Small intestine (tissue), 7 donors: Measurements from ENCODE around the gene CLRN3. TPM values are rescaled to one million over a fixed set of nuclear protein-coding genes. Genes with fewer than 3 reads are reported as not detected.

Experiments used
- DNase-seq, 2 donors: peaks; one replicate each; pipeline versions ENCODE4 v3.0.0 to v3.0.0-alpha.2; 2013
- FAIRE-seq: peaks from 2 replicates; lab custom pipeline; 2012; peaks lifted over from hg19 to GRCh38; lab: Jason Lieb, UNC
- H3K27ac ChIP-seq, 3 donors: one replicate each; pipeline ENCODE4 v1.5.1; 2013; ENCODE audit warnings: low read length in 2 of 3, mild to moderate bottlenecking in 2 of 3, control low read depth in 1 of 3, inconsistent platforms in 1 of 3, low read depth in 1 of 3, moderate library complexity in 1 of 3
- H3K27me3 ChIP-seq, 3 donors: one replicate each; pipeline ENCODE4 v1.6.1; 2013; ENCODE audit warnings: low read length in 3 of 3, inconsistent platforms in 1 of 3; ENCODE audit not compliant: control insufficient read depth in 3 of 3, insufficient read depth in 3 of 3
- H3K36me3 ChIP-seq, 3 donors: one replicate each; pipeline ENCODE4 v1.6.1; 2013; ENCODE audit warnings: low read length in 3 of 3, inconsistent platforms in 1 of 3, low read depth in 1 of 3, mild to moderate bottlenecking in 1 of 3, moderate library complexity in 1 of 3; ENCODE audit not compliant: control insufficient read depth in 3 of 3, insufficient read depth in 2 of 3
- H3K4me1 ChIP-seq, 3 donors: one replicate each; pipeline ENCODE4 v1.6.1; 2013; ENCODE audit warnings: low read length in 2 of 3, inconsistent platforms in 1 of 3, low read depth in 1 of 3, mild to moderate bottlenecking in 1 of 3, moderate library complexity in 1 of 3; ENCODE audit not compliant: control insufficient read depth in 3 of 3, insufficient read depth in 2 of 3
- H3K4me3 ChIP-seq, 3 donors: one replicate each; pipeline ENCODE4 v1.5.1; 2013; ENCODE audit warnings: low read length in 3 of 3, control low read depth in 1 of 3, inconsistent platforms in 1 of 3, low read depth in 1 of 3, mild to moderate bottlenecking in 1 of 3, moderate library complexity in 1 of 3
- H3K9me3 ChIP-seq, 2 donors: one replicate each; pipeline ENCODE4 v1.6.1; 2013; ENCODE audit warnings: low read depth in 1 of 2, low read length in 1 of 2; ENCODE audit not compliant: control insufficient read depth in 2 of 2, insufficient read depth in 1 of 2
- WGBS, 3 donors: extraction: QIAGEN DNeasy Blood & Tissue Kit; methylation state at CpG; one replicate each; pipeline ENCODE4 v1.1.7; 2013; 5-methylcytosine and 5-hydroxymethylcytosine counted together
- polyA plus RNA-seq, 4 donors: library from polyadenylated mRNA; stranded (reverse) in 3 of 4; unstranded in 1 of 4; fragments of 200-250 nt in 3 of 4; fragments of 120-200 nt in 1 of 4; gene quantifications; one replicate each; pipeline versions ENCODE4 v1.2.1 to v1.2.3, GENCODE V29; 2013
- donor health status: healthy with polysubstance abuse.
- donor health status: control.
- donor health status: control.
- donor health status: Bipolar disorder and iron deficiency.
- donor health status: healthy.

CLRN3 gene
- polyA plus RNA-seq, 4 donors, result 72.0 to 150 (median 93.4) TPM

DNA sequence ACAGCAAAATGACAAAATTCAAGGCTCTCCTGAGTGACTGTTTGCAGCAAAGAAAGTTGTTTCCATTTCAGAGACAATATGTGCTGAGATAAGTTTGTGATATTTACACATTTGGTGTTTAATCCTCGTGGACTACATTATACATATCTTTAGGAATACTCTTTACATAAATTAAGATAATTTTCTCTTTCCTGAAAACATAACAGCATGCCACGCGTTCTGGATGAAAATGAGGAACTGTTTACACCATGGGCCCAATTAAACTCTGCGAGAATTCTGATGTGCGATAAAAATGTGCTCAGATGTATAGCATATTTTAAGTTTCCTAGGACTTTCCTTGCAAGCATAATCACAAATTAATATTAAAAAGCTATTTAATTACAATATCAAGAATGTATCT lies 40.5 kb upstream of the CLRN3 start:
- no peak for FAIRE-seq
- Histone ChIP-seq H3K9me3 (peaks cover 0 to 5% of the 10 kb centered on the region in 2 donors), H3K27ac (no peak overlapping the region), H3K36me3 (peaks cover 0 to 23% (median 2%) of the 10 kb centered on the region in 3 donors), H3K4me3 (no peak overlapping the region), H3K27me3 (no peaks in the 10 kb centered on the region), H3K4me1 (peaks cover 0 to 2% (median 0%) of the 10 kb centered on the region in 3 donors)
- no peak for DNase-seq
- WGBS, 3 donors, result 83 to 90% (median 88%) methylated on average over 5 of the region's 5 CpGs

GRCh38 chr10:127932521-127933270 lies 40.0 kb upstream of the CLRN3 start:
- peaks cover 0 to 23% (median 2%) of the 10 kb centered on the region in 3 donors for H3K36me3 ChIP-seq
- 90 to 95% (median 94%) methylated on average over 15 of the region's 15 CpGs for WGBS, 3 donors
- H3K27me3 ChIP-seq, result no peaks in the 10 kb centered on the region
- no peak overlapping the region for H3K4me3 ChIP-seq
- H3K27ac ChIP-seq, result no peak overlapping the region
- FAIRE-seq, result no peak
- peaks cover 0 to 5% of the 10 kb centered on the region in 2 donors for H3K9me3 ChIP-seq
- DNase-seq, result no peak
- H3K4me1 ChIP-seq, result peaks cover 0 to 2% (median 0%) of the 10 kb centered on the region in 3 donors

- Histone ChIP-seq H3K4me3 (no peak overlapping the region), H3K36me3 (peaks cover 0 to 6% (median 0%) of the 10 kb centered on the region in 3 donors), H3K9me3 (peaks cover 0 to 5% of the 10 kb centered on the region in 2 donors), H3K27ac (peak overlapping the region in 1 of 3 donors; percentile 90), H3K27me3 (no peaks in the 10 kb centered on the region), H3K4me1 (peaks cover 0 to 5% (median 0%) of the 10 kb centered on the region in 3 donors)
- DNase-seq (no peak), FAIRE-seq (no peak)
- 52 to 75% (median 65%) methylated on average over 10 of the region's 10 CpGs for WGBS, 3 donors
Observed at GRCh38 chr10:127928021-127928806, 35.5 kb upstream of the CLRN3 start.

DNA sequence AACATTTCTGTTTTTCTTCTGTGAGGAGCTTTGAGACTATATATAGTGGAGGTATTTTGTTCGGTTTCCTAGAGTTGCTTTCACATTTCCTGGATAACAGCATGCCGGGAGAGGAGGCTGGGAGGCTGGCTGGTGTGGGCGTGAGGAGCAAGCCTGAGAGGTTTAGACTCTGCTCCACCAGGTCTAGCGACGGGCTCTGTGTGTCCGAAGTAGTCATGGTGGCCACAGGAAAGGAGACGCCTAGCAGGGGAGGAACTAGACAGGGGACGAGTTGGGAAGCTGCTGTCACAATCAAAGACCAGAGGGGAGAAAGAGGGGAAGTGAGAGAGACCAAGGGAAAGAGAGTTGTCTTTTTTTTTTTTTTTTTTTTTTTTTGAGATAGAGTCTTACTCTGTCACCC lies 33.7 kb upstream of the CLRN3 start:
- FAIRE-seq (no peak), DNase-seq (no peak)
- Histone ChIP-seq H3K4me1 (peaks cover 7 to 15% (median 10%) of the 10 kb centered on the region in 3 donors), H3K27me3 (no peaks in the 10 kb centered on the region), H3K36me3 (peaks cover 0 to under 1% (median 0%) of the 10 kb centered on the region in 3 donors), H3K9me3 (no peaks in the 10 kb centered on the region), H3K27ac (peak overlapping the region in 1 of 3 donors; percentile 57), H3K4me3 (no peak overlapping the region)
- 70 to 89% (median 83%) methylated on average over 8 of the region's 8 CpGs for WGBS, 3 donors

GRCh38 chr10:127925471-127926207 lies 32.9 kb upstream of the CLRN3 start:
- Histone ChIP-seq H3K4me3 (no peak overlapping the region), H3K27me3 (no peaks in the 10 kb centered on the region), H3K9me3 (no peaks in the 10 kb centered on the region), H3K4me1 (peaks cover 7 to 18% (median 10%) of the 10 kb centered on the region in 3 donors), H3K36me3 (peaks cover 0 to 3% (median 0%) of the 10 kb centered on the region in 3 donors), H3K27ac (peak overlapping the region in 1 of 3 donors; percentile 40)
- 77 to 83% (median 81%) methylated on average over 6 of the region's 6 CpGs for WGBS, 3 donors
- no peak for FAIRE-seq
- DNase-seq, result no peak

DNA sequence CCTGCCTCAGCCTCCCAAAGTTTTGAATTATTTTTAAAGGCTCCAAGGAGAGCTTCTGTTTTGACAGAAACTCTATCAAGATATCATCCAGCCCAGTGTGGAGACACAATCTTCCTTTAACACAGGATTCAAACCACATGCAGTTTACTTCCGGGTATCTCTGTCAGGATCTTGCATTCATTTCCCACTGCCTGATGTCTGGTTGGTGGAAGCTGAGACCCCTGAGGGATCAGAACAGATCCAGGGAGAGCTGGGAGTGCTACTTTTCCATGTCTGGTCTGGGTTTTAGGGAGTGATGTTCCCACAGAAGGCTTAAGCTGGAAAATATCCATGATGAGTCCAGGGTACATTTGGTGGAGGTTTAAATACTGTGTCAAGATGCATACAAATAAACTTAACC lies 30.9 kb upstream of the CLRN3 start:
- Histone ChIP-seq H3K27me3 (no peaks in the 10 kb centered on the region), H3K4me1 (peaks cover 7 to 18% (median 11%) of the 10 kb centered on the region in 3 donors), H3K9me3 (no peaks in the 10 kb centered on the region), H3K36me3 (peaks cover 0 to 3% (median 0%) of the 10 kb centered on the region in 3 donors), H3K27ac (no peak overlapping the region), H3K4me3 (no peak overlapping the region)
- FAIRE-seq (no peak), DNase-seq (no peak)
- WGBS, 3 donors, result 58 to 79% (median 71%) methylated on average over 1 of the region's 1 CpG

- FAIRE-seq, result no peak
- peak; percentile 24 to 67 for DNase-seq
- H3K27ac ChIP-seq, result peak overlapping the region; percentile 2 to 59 (median 47)
Observed at GRCh38 chr10:127922675-127923366, 30.1 kb upstream of the CLRN3 start.

More at GRCh38 chr10:127922675-127923366, 30.1 kb upstream of the CLRN3 start:
- Histone ChIP-seq H3K9me3 (no peaks in the 10 kb centered on the region), H3K36me3 (peaks cover 0 to 3% (median 0%) of the 10 kb centered on the region in 3 donors), H3K4me3 (no peak overlapping the region), H3K4me1 (peaks cover 7 to 18% (median 11%) of the 10 kb centered on the region in 3 donors), H3K27me3 (no peaks in the 10 kb centered on the region)
- WGBS, 3 donors, result 85 to 90% (median 86%) methylated on average over 12 of the region's 12 CpGs
